ENCODE results near the gene MED13L. TPM values are rescaled to one million over a fixed set of nuclear protein-coding genes. Genes with fewer than 3 reads are reported as not detected.

The MED13L gene
- total RNA-seq, 1 donor from 2014 or later, result 117 TPM

- no peak for DNase-seq (ENCODE audit: low spot score)
Measured at GRCh38 chr12:116213014-116213413, 64.5 kb downstream of the MED13L start.

DNA sequence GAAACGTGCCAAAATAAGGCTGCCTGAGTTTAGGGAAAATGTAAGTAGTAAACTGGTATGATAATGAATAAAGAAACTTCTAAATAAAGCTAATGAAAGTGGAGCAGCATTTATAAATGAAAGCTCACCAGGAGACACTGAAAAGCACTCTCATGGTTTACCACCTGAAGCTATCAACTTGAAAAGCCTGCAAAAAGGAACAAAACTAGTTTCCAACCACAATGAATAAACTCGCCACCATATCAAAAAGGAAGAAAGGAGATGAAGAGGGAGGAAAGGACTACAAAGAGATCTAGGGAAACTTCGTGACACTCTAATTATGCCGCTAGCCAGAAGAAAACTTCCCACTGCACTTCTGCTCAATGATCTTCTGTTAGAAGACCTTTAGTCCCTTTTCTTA, 66.7 kb downstream of the MED13L start:
- no peak for DNase-seq (ENCODE audit: low spot score)

- no peak for DNase-seq (ENCODE audit: low spot score)
Measured at GRCh38 chr12:116210131-116210530, 67.4 kb downstream of the MED13L start.

GRCh38 chr12:116209503-116209902, 68.0 kb downstream of the MED13L start:
- DNase-seq (ENCODE audit: low spot score), result no peak

DNA sequence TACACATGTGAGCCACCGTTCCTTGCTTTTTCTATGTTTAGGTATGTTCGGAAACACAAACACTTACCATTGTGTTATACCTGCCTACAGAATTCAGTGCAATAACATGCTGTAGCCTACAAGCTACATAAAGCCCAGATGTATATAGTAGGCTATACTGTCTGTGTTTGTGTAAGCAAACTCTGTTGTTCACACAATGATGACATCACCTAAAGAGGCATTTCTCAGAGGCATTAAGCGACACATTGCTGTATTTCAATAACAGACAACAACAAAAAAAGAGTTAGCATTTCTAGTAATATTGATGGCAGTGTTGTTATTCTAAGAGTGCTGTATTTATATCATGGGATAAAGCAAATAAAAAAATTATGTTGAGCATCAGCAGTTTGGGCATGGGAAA, 70.2 kb downstream of the MED13L start:
- DNase-seq (ENCODE audit: low spot score), result no peak

- DNase-seq (ENCODE audit: low spot score), result no peak
Measured at GRCh38 chr12:116206828-116207227, 70.7 kb downstream of the MED13L start.

- DNase-seq (ENCODE audit: low spot score), result no peak
Measured at GRCh38 chr12:116204785-116205184, 72.7 kb downstream of the MED13L start.

DNA sequence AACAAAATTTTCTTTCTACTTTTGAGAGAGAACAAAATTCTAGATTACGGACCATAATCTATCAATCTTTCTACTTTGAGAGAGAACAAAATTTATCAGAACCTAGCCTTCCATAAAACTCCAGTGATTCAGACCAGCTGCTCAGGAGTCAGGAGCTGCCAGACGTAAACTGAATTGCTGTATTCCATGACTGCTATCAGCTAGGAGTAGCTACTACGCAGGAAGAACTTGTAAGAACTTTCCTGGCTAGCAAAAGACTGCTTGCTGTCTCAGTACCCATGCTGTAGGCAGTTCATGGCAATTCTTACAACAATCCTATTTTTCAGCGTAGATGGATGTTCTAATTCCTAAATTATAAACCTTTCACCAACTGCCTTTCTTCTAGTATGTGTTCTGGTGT, 73.3 kb downstream of the MED13L start:
- DNase-seq (ENCODE audit: low spot score), result no peak

DNA sequence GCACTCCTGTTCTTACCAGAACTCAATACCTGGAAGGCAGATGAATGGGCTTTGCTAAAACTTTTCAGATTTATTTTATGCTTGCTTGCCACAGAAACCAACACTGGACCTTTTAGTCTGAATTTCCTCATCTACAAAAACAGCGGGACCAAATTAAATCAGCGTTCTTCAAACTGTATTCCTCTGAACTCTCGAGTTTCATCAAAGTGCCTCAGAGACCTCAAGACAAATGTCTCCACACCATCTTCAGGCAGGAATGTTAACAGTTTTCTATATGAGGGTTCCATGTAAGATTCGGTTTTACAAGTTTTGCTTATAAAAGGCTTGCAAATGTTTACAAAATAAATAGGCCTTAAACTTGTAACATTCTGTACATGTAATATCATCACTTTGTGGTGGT, 74.6 kb downstream of the MED13L start:
- no peak for DNase-seq (ENCODE audit: low spot score)

DNA sequence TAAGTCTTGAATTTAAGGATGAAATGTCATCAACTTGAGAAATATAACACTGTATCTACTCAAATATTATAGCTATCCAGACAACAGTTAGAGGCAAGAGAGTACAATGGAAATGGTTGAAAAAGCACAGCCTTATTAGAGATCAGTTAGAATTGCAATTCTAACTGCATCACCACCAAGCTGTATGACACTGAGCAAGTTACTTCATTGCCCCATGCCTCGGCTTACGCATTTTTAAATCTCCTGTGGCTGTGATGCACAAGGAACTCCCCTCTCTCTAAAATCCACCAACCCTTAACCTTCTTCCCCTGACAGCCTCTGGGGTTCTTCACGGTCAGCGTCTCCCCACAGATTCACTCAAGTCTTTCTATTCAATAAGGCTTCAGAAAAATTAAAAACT, 75.1 kb downstream of the MED13L start:
- DNase-seq (ENCODE audit: low spot score), result no peak

DNA sequence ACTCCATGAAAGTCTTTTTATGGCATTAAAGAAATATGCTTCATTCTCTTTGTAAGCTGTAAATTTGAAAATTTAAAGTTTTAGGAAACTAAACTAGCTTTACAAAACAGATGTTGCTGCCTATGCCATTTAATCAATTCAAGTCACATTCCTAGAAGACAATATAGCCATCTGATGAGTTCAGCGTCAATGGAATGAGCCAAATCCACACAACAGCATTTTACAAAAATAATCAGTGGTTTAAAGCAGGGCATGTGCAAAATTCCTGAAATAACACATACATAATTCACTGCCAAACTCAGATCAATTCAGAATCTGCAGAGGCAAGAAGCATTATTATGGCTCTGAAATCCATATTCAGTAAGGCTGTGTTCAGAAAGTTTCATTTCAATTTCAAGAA, 75.6 kb downstream of the MED13L start:
- DNase-seq (ENCODE audit: low spot score), result no peak

DNA sequence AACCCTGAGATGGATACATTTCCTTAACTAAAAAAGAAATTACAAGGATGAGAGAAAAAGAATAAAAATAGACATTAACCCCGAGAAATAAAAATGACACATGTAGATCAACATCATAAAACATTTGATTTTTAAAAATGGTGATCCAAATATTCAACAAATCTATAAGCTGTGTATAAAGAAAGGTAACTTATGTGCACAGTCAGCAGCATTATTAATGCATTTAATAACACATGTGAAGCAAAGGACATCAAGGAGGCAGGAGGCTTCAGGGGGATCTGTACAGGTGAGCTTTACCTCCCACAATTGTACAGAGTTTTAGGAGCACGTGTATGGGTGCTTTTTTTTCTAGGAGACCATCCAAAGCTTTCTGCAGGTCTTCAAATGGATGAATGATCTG, 76.1 kb downstream of the MED13L start:
- DNase-seq (ENCODE audit: low spot score), result no peak

DNA sequence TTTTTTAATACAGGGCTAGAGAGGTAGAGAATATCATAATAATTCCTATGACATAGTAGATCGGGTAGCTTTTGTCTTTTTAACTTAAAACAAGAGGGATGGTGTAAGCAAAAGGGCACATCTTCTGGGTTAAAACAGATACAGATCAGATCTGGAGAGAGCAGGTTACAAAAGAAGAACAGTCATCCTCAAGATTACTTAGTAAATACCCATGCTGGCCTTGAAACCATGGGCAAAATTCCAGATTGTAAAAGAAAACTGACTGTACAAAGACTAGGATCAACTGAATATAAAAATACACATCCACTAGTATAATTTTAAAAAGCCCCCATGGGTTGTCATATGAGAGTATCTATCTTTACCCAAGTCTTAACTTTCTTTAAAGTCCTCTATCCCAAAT, 76.7 kb downstream of the MED13L start:
- no peak for DNase-seq (ENCODE audit: low spot score)

DNA sequence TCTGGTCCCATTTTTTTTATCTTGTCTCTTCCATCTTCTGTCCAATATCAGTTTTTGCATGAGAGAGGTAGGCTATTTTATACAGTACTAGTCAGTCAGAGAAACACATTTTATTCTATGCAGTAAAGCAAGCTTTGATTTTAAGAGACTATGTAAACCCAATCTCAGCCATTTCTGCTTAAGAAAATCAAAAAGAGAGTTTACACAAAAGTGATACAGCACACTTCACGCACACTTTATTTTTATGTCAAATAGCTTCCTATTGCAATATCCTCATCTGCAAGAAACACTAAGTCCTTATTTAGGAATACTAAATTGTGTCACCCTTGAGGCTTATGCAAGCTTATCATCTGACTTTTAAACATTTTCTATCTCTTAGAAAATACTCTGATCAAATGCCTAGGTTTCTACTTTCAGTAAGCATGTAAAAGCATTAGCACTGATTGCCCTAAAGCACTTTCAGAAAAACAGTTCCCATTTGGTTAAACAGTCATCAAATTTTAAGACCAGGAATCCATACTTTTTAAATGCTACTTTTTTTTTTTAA, 78.3 kb downstream of the MED13L start:
- no peak for DNase-seq (ENCODE audit: low spot score)

GRCh38 chr12:116196752-116197718, 80.5 kb downstream of the MED13L start:
- no peak for DNase-seq (ENCODE audit: low spot score)

DNA sequence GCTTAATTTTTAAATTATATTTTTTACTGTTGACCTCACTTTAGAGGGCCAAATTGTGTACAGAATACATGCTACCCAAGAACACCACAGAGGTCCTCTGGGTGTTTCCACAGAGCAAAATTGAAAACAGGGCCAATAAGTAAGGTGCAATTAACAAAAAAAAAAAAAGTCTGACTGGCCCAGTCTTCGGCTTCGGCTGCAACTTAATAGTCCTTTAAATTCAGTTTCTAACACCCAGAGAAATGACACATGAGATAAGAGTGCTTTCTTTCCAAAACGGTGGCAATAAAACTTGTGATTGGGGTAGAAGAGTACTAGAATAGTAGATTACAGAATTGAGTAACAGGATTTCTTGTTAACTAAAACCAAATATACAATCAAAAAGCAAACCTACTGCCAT, 81.3 kb downstream of the MED13L start:
- no peak for DNase-seq (ENCODE audit: low spot score)

DNA sequence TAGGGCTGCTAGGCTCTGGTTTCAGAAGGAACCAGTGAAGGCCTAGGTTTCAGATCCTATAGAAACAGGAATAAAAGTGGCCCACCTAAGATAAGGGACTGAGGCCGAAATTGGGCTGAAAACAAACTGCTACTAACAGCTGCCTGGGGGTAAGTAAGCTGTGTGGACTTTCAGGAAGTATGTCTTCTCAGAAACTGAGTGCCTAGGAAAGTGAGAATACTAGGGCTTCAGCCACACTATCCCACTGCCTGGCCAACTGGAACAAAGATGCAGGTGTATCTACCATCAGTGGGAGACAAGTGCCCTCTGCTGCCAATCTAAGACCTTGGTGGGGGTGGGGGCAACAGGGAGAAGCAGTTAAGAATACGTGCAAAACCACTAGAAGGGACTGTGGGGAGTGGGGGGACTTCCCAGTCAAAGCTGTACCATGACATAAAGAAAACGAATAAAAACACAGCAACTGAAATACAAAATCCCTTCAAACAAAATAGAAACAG, 82.5 kb downstream of the MED13L start:
- DNase-seq (ENCODE audit: low spot score), result no peak

DNA sequence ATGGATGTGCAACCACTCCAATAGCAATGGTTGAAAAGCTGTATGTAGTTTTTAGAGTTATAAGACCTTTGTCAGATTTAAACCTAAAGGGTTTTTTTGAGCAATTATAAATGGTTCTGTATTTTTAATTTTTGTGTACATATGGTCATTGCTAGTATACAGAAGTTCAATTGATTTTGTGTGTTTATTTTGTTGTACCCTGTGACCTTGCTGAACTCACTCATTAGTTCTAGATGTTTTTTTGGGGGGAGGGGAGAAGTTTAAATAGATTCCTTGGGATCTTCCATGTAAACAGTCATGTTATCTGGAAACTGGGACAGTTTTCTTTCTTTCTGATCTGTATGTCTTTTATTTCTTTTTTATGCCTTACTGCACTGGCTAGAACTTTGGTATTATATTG, 87.8 kb downstream of the MED13L start:
- DNase-seq (ENCODE audit: low spot score), result no peak

- no peak for DNase-seq (ENCODE audit: low spot score)
Measured at GRCh38 chr12:116188581-116188980, 88.9 kb downstream of the MED13L start.

- no peak for DNase-seq (ENCODE audit: low spot score)
Measured at GRCh38 chr12:116187151-116187511, 90.4 kb downstream of the MED13L start.

GRCh38 chr12:116186482-116187150, 90.9 kb downstream of the MED13L start:
- DNase-seq (ENCODE audit: low spot score), result no peak

DNA sequence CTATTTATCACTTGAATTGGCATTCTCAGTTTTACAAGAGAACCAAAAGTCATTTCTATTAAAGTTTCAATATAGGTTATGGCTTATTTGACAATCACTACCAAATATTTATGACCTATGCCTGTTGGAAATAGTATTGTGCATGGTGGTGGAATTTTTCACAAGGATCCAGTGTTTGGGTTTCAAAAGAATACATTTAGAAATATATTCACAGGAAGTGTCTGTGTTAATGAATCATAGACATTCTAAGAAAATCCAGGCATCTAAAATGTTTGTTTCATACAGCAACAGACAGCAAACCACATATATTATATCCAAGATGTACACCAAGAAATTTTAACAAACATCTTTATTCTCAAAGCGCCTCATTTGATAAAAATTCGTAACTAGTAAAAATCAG, 92.7 kb downstream of the MED13L start:
- DNase-seq (ENCODE audit: low spot score), result no peak

DNA sequence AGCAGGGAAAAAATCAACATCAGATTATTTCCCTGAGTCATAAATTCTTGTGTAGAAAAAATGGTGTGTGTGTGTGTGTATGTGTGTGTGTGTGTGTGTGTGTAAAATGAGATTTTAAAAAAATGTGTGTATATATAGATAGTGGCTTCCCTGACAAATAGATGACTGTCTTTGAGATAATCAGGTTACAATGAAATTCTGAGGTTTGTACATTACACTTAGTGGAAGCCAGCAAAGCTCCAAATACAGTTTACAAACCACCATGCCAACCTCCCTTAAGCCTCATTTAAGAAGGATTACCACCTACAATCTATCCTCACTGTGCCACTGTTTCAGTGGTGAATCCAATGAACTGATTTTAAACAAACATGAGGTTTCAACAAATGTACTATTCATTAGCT, 93.8 kb downstream of the MED13L start:
- DNase-seq (ENCODE audit: low spot score), result no peak
